Lung (tissue), 12 donors: ENCODE results near the gene DNAL1. TPM values are rescaled to one million over a fixed set of nuclear protein-coding genes. Genes with fewer than 3 reads are reported as not detected.
A peak's percentile ranks its signal among the peaks of the same experiment; 100 is the strongest.

ENCODE experiments used
- ATAC-seq: fragments of 200-7000 bp; cut with Tn5 transposase; one replicate; pipeline ENCODE4 v1.9.1; 2020; ENCODE audit warnings: moderate number of reproducible peaks; ENCODE audit not compliant: insufficient read depth, low FRiP score
- DNase-seq, 3 donors: peaks; one replicate each; pipeline ENCODE4 v3.0.0-alpha.2; 2013 to 2017
- H3K27ac ChIP-seq, 2 donors: one replicate each; pipeline ENCODE4 v1.5.1; 2013; ENCODE audit warnings: mild to moderate bottlenecking in 2 of 2, moderate library complexity in 2 of 2, control low read depth in 1 of 2, inconsistent platforms in 1 of 2, low read depth in 1 of 2, low read length in 1 of 2
- H3K27me3 ChIP-seq, 3 donors: one replicate each; pipeline ENCODE4 v1.5.1; 2013; ENCODE audit warnings: low read length in 2 of 3; ENCODE audit not compliant: control insufficient read depth in 3 of 3, insufficient read depth in 3 of 3
- H3K36me3 ChIP-seq, 4 donors: one replicate each; pipeline ENCODE4 v1.5.1; 2013; ENCODE audit warnings: low read length in 4 of 4, mild to moderate bottlenecking in 1 of 4, moderate library complexity in 1 of 4; ENCODE audit not compliant: control insufficient read depth in 4 of 4, insufficient read depth in 4 of 4
- H3K4me1 ChIP-seq, 5 donors: one replicate each; pipeline ENCODE4 v1.5.1; 2013; ENCODE audit warnings: low read length in 5 of 5, mild to moderate bottlenecking in 2 of 5, moderate library complexity in 1 of 5; ENCODE audit not compliant: control insufficient read depth in 5 of 5, insufficient read depth in 5 of 5
- H3K4me3 ChIP-seq: one replicate; pipeline ENCODE4 v1.5.1; 2013; ENCODE audit warnings: mild to moderate bottlenecking, control low read depth, moderate library complexity
- H3K9ac ChIP-seq, 2 donors: one replicate each; pipeline ENCODE4 v1.5.1; 2013; ENCODE audit warnings: low read length in 2 of 2, control low read depth in 1 of 2; ENCODE audit not compliant: insufficient read depth in 1 of 2
- H3K9me3 ChIP-seq, 4 donors: one replicate each; pipeline ENCODE4 v1.5.1; 2013; ENCODE audit warnings: low read length in 3 of 4, mild to moderate bottlenecking in 1 of 4, moderate library complexity in 1 of 4; ENCODE audit not compliant: control insufficient read depth in 4 of 4, insufficient read depth in 3 of 4
- WGBS, 2 donors: extraction: QIAGEN DNeasy Blood & Tissue Kit; methylation state at CpG; one replicate each; pipeline ENCODE4 v1.1.7; 2013; 5-methylcytosine and 5-hydroxymethylcytosine counted together
- polyA plus RNA-seq, 2 donors: library from polyadenylated mRNA; stranded (reverse); fragments of 200-250 nt; gene quantifications; one replicate each; pipeline ENCODE4 v1.2.1, GENCODE V29; 2013
- total RNA-seq, 2 donors: library from RNA; depleted of rRNA in 1 of 2; stranded (reverse); fragments of >200 nt in 1 of 2; gene quantifications; one replicate each; pipeline ENCODE4 v1.2.1, GENCODE V29; 2014 to 2021
- TF ChIP-seq, protein P1 (sequence below): IDR thresholded peaks from 2 replicates; pipeline ENCODE4 v1.5.1; 2012; ENCODE audit warnings: mild to moderate bottlenecking; ENCODE audit errors: control extremely low read depth, extremely low read depth
- donor health status: control.
- donor health status: control.
- donor health status: Bipolar disorder and iron deficiency.
- donor health status: healthy.
- donor health status: DM: yes; HTN: yes; CAD: no.

The DNAL1 gene
- total and polyA plus RNA-seq, 4 donors, result 5.7 to 25.5 (median 16.6) TPM

DNA sequence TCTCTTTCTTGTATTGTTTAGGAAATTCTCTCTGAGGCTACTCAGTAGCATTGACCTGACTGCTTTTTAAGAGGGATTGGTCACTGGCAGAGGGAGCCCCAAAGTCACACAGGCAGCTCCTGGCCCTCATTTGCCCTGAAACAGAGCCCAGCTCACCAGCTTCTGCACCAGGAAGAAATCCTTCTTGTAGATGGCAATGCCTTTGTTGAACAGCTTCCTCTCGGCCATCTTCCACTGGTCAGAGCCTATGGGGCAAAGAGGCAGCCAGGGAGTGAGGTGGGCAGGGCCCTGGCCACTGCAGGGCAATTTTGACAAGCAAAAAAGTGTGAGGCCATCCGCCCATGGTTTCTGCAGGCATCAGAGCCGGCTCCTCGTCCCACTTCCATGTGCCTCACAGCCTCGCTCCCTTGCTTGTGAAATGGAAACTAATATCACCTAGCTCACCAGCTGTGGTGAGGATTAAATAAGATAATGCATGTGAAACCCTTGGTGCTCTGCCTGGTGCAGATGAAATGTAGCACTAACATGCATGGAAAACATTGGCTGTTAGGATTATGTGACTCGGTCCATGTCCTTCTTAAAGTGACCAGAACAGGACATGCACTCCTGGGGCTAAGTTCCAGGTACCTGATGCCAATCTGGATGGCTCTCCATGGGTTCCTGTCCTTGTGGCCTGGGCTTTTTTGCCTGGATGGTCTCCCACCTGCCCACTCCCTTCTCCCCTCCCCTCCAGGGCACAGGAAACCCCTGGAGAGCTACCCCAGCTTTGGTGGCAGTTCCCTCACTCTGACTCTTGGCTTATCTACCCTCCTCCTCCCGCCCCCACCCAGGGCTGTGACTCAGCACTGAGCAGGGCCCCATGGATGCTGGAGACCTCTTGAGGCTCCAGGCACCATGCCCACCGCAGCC lies 80.6 kb downstream of the DNAL1 start:
- TF ChIP-seq, protein P1, sequence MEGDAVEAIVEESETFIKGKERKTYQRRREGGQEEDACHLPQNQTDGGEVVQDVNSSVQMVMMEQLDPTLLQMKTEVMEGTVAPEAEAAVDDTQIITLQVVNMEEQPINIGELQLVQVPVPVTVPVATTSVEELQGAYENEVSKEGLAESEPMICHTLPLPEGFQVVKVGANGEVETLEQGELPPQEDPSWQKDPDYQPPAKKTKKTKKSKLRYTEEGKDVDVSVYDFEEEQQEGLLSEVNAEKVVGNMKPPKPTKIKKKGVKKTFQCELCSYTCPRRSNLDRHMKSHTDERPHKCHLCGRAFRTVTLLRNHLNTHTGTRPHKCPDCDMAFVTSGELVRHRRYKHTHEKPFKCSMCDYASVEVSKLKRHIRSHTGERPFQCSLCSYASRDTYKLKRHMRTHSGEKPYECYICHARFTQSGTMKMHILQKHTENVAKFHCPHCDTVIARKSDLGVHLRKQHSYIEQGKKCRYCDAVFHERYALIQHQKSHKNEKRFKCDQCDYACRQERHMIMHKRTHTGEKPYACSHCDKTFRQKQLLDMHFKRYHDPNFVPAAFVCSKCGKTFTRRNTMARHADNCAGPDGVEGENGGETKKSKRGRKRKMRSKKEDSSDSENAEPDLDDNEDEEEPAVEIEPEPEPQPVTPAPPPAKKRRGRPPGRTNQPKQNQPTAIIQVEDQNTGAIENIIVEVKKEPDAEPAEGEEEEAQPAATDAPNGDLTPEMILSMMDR, result no peak
- peak overlapping the region; percentile 78 to 82 for H3K27ac ChIP-seq
- ATAC-seq (no peak), DNase-seq (no peak)
- peaks cover 0 to 9% (median 5%) of the 10 kb centered on the region in 5 donors for H3K4me1 ChIP-seq
- H3K36me3 ChIP-seq, result peaks cover 5 to 71% (median 65%) of the 10 kb centered on the region in 4 donors
- H3K9ac ChIP-seq, result no peak overlapping the region
- no peaks in the 10 kb centered on the region for H3K9me3 ChIP-seq
- WGBS, 2 donors, result 75 to 82% methylated on average over 8 of the region's 8 CpGs
- no peaks in the 10 kb centered on the region for H3K27me3 ChIP-seq
- no peak overlapping the region for H3K4me3 ChIP-seq

DNA sequence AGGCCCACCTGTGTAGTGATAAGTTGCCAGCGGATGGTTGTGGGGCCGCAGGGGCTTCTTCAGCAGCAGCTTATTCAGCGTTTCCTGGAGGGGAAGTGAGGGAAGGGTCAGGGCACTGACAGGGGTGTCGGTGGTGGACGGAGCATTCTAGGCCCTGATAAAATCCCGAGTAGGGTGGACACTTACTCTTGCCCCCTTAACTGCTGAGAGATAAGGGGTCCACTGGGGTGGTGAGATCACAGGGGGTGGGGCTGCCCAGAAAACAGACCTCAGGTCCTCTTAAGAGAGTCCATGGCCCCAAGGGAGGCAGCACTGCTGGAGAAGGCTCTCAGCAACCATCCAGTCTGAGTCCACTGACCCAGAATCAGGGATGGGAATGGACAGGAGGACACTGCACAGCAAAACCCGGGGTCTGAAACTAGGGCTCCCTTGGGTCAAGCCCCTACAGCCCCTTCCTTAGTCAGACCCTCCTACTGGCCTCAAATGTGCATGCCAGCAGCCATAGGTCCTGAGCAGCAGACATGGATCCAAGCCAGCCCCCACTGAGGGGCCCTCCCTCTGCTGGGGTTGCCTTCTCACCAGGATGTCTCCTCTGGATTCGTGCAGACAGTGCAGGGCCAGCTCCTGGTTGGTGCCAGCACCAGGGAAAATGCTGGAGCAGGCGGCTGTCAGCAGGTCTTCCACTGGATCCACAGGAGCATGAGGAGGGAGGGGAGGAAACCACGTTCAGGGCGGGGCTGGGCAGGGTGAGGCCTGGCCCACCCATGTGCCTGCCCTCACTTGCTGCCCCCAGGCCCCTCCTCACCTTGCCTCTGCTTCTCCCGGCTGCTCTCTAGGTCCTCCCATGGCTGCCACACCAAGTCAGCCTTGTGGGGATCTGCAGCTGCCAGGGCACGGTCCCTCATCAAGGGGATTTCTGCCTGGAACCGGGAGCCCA lies 81.5 kb downstream of the DNAL1 start:
- 73% methylated on average over 12 to 14 of the region's 14 CpGs for WGBS, 2 donors
- no peaks in the 10 kb centered on the region for H3K9me3 ChIP-seq
- peaks cover 0 to 9% (median 5%) of the 10 kb centered on the region in 5 donors for H3K4me1 ChIP-seq
- peaks cover 5 to 70% (median 67%) of the 10 kb centered on the region in 4 donors for H3K36me3 ChIP-seq
- peak overlapping the region; percentile 17 to 78 for H3K27ac ChIP-seq
- TF ChIP-seq, protein P1, result no peak
- no peak overlapping the region for H3K9ac ChIP-seq
- H3K4me3 ChIP-seq, result no peak overlapping the region
- DNase-seq (no peak), ATAC-seq (no peak)
- H3K27me3 ChIP-seq, result no peaks in the 10 kb centered on the region

DNA sequence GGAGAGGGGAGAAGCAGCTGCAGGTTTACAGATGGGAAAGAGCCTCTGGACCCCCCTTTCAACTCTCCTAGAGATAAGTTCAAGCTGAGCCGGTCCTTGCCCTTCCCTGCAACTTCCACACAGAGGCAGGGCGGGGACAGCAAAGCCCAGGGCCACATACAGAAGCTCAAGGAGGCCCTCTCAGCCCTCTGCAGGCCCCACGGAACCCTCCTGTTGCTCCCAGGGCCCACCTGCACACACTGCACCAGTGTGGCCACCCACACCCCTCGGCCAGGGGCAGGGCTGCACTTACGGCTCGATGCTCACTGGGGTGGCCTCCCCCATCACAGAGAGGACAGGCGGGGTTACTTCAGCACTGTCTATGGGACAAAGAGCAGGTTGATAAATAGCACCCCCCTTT lies 82.4 kb downstream of the DNAL1 start:
- Histone ChIP-seq H3K4me3 (no peak overlapping the region), H3K36me3 (peaks cover 5 to 72% (median 63%) of the 10 kb centered on the region in 4 donors), H3K27ac (peak overlapping the region in 1 of 2 donors; percentile 13), H3K9me3 (no peaks in the 10 kb centered on the region), H3K27me3 (no peaks in the 10 kb centered on the region), H3K9ac (no peak overlapping the region), H3K4me1 (peaks cover 0 to 9% (median 5%) of the 10 kb centered on the region in 5 donors)
- ATAC-seq (no peak), DNase-seq (no peak)
- TF ChIP-seq, protein P1, result no peak
- WGBS, 2 donors, result 95 to 99% methylated on average over 7 of the region's 7 CpGs
